Measurements from ENCODE around the gene SEC31A. TPM values are rescaled to one million over a fixed set of nuclear protein-coding genes. Genes with fewer than 3 reads are reported as not detected.
A peak's percentile ranks its signal among the peaks of the same experiment; 100 is the strongest.

The SEC31A gene
- total RNA-seq, 4 donors from 2014 or later = 195 to 283 (median 268) TPM

- Histone ChIP-seq H3K27ac (peak overlapping the region; percentile 90 to 100 (median 96)), H3K36me3 (peaks cover 0 to 17% (median 0%) of the 10 kb centered on the region in 3 donors), H3K4me3 (peak overlapping the region; percentile 54 to 73 (median 60)), H3K9me3 (no peaks in the 10 kb centered on the region), H3K4me1 (peaks cover 0 to 8% (median 3%) of the 10 kb centered on the region in 4 donors), H3K27me3 (no peaks in the 10 kb centered on the region)
- TF ChIP-seq POLR2A (IDR thresholded peaks at IDR 0.05) = no peak
- no peak for DNase-seq
Measured at GRCh38 chr4:82899374-82900065, 8.6 kb upstream of the SEC31A start.

DNA sequence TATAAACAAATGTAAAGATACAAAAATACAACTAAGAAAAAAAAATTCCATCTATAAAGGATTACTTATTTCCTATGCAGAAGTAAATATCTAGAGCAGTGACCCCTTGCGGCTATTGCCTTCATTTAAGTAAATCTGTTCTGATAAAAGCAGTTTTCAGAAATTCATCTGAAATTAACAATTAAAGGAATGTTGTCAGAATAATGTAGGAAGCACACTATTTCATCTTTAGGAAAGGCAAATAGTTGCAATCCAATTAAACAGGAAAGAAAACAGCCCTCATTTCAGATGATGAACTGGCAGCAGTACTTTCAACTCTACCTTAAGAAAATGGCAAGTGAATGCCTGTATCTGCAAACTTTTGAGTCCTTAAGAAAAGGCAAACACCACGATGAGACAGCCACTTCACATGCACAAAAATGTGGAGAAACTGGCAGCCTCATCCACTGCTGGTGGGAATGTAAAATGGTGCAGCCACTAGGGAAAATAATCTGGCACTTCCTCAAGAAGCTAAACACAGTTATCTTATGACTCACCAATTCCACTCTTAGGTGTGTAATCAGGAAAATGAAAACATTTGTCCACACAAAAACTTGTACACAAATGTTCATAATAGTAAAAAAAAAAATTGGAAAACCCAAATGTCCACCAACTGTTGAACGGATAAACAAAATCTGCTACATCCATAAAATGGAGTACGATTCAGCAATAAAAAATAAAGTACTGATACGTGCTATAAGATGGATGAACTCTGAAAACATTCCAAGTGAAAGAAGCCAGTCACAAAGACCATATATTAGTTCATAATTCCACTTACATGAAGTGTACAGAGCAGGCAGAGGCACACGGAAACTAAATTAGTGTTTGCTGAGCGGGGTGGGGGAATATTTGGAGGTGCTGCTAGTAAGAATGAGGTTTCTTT lies 7.6 kb upstream of the SEC31A start:
- Histone ChIP-seq H3K27ac (peak overlapping the region; percentile 90 to 100 (median 96)), H3K4me3 (peak overlapping the region in 3 of 4 donors; percentile 54 to 73 (median 64)), H3K4me1 (peaks cover 0 to 8% (median 3%) of the 10 kb centered on the region in 4 donors), H3K27me3 (no peaks in the 10 kb centered on the region), H3K36me3 (peaks cover 0 to 27% (median 0%) of the 10 kb centered on the region in 3 donors), H3K9me3 (no peaks in the 10 kb centered on the region)
- no peak for TF ChIP-seq POLR2A (IDR thresholded peaks at IDR 0.05)
- TF ChIP-seq CTCF (IDR thresholded peaks at IDR 0.05) = peak in 4 of 6 experiments; percentile 43 to 55 (median 48)
- DNase-seq = no peak

- Histone ChIP-seq H3K27ac (no peak overlapping the region), H3K9me3 (no peaks in the 10 kb centered on the region), H3K36me3 (peaks cover 0 to 27% (median 0%) of the 10 kb centered on the region in 3 donors), H3K4me3 (no peak overlapping the region), H3K27me3 (no peaks in the 10 kb centered on the region), H3K4me1 (peaks cover 0 to 10% (median 4%) of the 10 kb centered on the region in 4 donors)
- no peak for DNase-seq
- no peak for TF ChIP-seq CTCF (IDR thresholded peaks at IDR 0.05)
- TF ChIP-seq POLR2A (IDR thresholded peaks at IDR 0.05) = no peak
Measured at GRCh38 chr4:82896755-82897154, 5.8 kb upstream of the SEC31A start.

DNA sequence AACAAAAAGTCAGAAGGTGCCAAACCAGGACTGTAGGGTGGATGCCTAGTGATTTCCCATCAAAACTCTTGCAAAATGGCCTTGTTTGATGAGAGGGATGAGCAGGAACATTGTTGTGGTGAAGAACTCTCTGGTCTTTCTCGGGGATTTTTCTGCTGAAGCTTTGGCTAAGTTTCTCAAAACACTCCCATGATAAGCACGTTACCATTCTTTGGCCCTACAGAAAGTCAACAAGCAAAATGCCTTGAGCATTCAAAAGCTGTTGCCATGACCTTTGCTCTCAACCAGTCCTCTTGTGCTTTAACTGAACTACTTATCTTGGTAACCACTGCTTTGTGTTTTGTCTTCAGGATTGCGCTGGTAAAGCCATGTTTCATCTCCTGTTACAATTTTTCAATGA lies 3.0 kb upstream of the SEC31A start:
- DNase-seq = no peak
- no peak overlapping the region for H3K4me3 ChIP-seq
- peaks cover 0 to 27% (median 0%) of the 10 kb centered on the region in 3 donors for H3K36me3 ChIP-seq
- no peaks in the 10 kb centered on the region for H3K9me3 ChIP-seq
- H3K27me3 ChIP-seq = no peaks in the 10 kb centered on the region
- H3K27ac ChIP-seq = no peak overlapping the region
- peaks cover 0 to 11% (median 2%) of the 10 kb centered on the region in 4 donors for H3K4me1 ChIP-seq
- TF ChIP-seq CTCF (IDR thresholded peaks at IDR 0.05) (no peak), POLR2A (IDR thresholded peaks at IDR 0.05) (no peak)

DNA sequence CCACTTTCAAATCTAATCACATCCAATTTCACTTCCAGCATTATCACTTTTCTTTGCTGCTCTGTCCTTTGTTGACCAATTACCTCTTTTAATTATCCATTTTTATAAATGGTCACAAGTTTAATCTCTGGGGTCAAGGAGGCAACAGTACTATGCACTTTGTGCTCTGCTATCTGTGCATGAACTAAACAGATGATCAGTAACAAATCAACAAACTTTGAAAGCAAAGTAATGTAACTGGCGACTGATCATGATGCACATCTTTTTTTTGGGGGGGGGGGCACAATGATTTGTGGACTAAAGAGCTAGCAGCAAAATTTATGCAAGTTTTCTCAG lies 1.5 kb upstream of the SEC31A start:
- no peak for TF ChIP-seq CTCF (IDR thresholded peaks at IDR 0.05)
- TF ChIP-seq POLR2A (IDR thresholded peaks at IDR 0.05) = no peak
- no peak for DNase-seq
- H3K4me3 ChIP-seq = no peak overlapping the region
- peak overlapping the region in 3 of 4 donors; percentile 90 to 99 (median 98) for H3K27ac ChIP-seq
- H3K27me3 ChIP-seq = no peaks in the 10 kb centered on the region
- peaks cover 0 to 19% (median 0%) of the 10 kb centered on the region in 4 donors for H3K4me1 ChIP-seq
- H3K36me3 ChIP-seq = peaks cover 0 to 27% (median 0%) of the 10 kb centered on the region in 3 donors
- no peaks in the 10 kb centered on the region for H3K9me3 ChIP-seq

All from Peyer's patch (tissue), 4 donors.